ENCODE results near the gene NCOA1.

NCOA1 gene

DNA sequence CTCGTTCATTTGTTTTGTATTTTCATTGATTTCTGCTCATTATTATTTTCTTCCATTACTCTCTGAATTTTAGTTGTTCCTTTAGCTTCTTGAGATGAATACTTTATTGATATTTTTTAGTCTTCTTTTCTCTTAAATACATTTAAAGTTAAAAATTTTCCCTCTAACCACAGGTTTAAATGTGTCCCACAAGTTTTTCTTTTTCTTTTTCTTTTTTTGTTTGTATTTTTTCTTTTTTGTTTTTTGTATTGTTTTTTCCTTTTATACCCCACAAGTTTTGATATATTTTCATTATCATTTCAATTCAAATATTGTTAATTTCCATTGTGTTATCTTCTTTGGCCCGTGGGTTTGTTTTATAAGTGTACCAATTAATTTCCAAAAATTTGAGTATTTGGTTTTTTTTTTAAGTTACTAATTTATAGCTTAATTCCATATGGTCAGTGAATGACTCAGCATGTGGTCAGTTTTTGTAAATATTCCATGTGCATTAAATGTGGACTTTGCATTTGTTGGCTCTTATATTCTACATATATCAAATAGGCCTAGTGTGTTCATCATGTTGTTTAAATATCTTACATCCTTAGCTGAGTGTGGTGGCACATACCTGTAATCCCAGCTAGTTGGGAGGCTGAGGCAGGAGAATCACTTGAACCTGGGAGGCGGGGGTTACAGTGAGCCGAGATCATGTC is 318.4 kb downstream of the NCOA1 start:
- no peak for DNase-seq

- DNase-seq, result no peak
These were observed 322.7 kb downstream of the NCOA1 start for GRCh38 chr2:24813691-24814137.

GRCh38 chr2:24814516-24814915 is 323.5 kb downstream of the NCOA1 start:
- no peak for DNase-seq

DNA sequence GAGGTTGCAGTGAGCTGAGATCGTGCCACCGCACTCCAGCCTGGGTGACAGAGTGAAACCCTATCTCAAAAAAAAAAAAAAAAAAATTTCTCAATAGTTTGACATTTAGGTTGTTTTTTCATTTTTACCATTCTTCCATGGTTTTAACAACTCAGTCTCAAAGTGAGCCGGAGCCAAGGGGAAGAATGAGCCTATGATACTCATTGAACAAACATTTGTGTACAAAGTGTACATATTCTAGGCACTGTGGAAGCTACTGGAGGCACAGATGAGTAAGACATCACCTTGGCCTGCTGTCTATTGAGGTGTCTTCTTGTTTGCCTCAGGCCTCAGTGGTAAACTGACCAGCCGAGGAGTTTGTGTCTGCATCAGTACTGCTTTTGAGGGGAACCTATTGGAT is 324.1 kb downstream of the NCOA1 start:
- DNase-seq, result no peak

GRCh38 chr2:24816404-24816803 is 325.4 kb downstream of the NCOA1 start:
- DNase-seq, result no peak

DNA sequence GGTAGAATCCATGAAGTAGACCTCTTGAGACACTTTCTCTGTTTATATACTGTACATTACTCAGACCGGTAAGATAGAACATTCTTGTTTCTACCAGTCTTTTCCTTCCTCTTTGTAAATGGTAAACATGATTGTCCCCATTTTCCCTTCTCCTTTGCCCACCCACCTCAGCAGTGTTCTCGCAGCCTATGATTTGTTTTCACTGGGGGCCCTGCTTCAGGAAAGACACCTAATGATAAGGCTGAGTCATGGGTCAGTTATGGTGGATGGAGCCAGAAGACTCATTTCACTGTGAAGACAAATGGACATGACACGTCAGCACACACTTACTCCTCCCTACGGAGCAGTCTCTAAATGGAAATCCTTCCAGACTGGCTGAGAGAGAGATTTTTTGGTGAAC is 325.8 kb downstream of the NCOA1 start:
- DNase-seq, result no peak

- DNase-seq, result no peak
These were observed 327.7 kb downstream of the NCOA1 start for GRCh38 chr2:24818721-24819167.

DNA sequence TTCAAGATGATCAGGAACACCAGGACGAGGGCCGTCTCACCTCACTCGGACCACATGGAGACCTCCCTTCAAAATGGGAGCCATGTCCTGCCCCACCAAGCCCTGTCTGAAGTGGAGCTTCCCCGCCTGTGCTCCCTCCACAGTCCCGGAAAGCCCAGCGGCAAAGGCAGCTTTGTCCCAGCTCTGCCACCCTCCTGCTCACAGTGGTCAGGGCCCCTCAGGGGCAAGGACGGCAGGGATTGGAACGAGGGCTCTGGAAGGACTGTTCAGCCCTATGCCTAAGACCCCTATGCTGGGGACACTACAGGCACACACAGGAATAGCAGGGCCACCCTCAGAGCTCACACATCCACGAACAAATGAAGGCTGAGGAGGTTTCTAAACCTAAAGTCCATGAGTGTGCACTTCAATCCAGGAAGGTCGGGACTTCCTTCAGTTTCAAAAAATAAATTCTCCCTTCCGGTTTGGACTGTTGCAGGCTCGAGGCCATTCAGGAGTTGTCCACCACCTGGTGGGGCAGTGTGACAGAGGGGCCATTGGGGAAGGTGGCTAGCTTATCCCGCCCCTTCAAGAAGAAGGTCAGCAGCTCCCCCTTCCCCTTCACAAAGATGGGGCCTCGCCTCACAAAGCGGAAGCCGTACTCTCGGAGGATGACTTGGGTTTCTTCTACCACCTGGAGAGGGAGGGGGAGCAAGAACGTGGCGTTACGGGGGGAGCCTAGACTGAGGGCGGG is 328.6 kb downstream of the NCOA1 start:
- no peak for DNase-seq

DNA sequence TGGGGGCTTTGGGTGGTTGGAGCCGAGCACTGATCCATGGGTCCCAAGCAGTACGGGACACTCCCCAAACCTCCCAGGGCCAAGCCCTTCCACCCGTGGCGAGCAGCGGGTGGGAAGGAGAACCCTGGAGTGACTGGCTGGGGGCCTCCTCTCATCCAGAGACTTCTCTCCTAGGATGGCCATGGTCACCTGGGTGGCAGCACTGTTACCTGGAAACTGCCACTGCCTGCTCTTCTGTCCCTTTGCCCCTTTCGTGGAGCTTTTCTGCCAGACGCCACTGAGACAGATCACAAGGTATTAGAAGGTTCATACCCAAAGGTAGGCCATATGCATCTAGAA is 329.1 kb downstream of the NCOA1 start:
- DNase-seq, result no peak

Data from NCI-H1436 (cell line).